ENCODE data around the gene IGSF1.
"Not testable (repeated sequence)": the region's sequence is repeated elsewhere in the genome, so short reads cannot be mapped to it uniquely, and the experiment has no call there.

Gene IGSF1

GRCh38 chrX:131271826-131272225 lies 17.3 kb downstream of the IGSF1 start:
- no peak for DNase-seq (ENCODE audit: low read depth)

GRCh38 chrX:131271274-131271673 lies 17.8 kb downstream of the IGSF1 start:
- no peak for DNase-seq (ENCODE audit: low read depth)

- DNase-seq (ENCODE audit: low read depth), result no peak
Observed at GRCh38 chrX:131270080-131270479, 19.0 kb downstream of the IGSF1 start.

GRCh38 chrX:131264665-131265064 lies 24.4 kb downstream of the IGSF1 start:
- DNase-seq (ENCODE audit: low read depth), result no peak

GRCh38 chrX:131264053-131264452 lies 25.1 kb downstream of the IGSF1 start:
- DNase-seq (ENCODE audit: low read depth), result no peak

- DNase-seq (ENCODE audit: low read depth), result no peak
Observed at GRCh38 chrX:131262738-131263679, 26.1 kb downstream of the IGSF1 start.

- no peak for DNase-seq (ENCODE audit: low read depth)
Observed at GRCh38 chrX:131262200-131262599, 26.9 kb downstream of the IGSF1 start.

- no peak for DNase-seq (ENCODE audit: low read depth)
Observed at GRCh38 chrX:131257367-131257766, 31.7 kb downstream of the IGSF1 start.

GRCh38 chrX:131250984-131251738 lies 37.9 kb downstream of the IGSF1 start:
- not testable (repeated sequence) for DNase-seq (ENCODE audit: low read depth)

- no peak for DNase-seq (ENCODE audit: low read depth)
Observed at GRCh38 chrX:131239057-131239456, 50.0 kb downstream of the IGSF1 start.

GRCh38 chrX:131237363-131237762 lies 51.7 kb downstream of the IGSF1 start:
- DNase-seq (ENCODE audit: low read depth), result no peak

GRCh38 chrX:131235768-131236545 lies 53.1 kb downstream of the IGSF1 start:
- no peak for DNase-seq (ENCODE audit: low read depth)

- no peak for DNase-seq (ENCODE audit: low read depth)
Observed at GRCh38 chrX:131227608-131228007, 61.5 kb downstream of the IGSF1 start.

- no peak for DNase-seq (ENCODE audit: low read depth)
Observed at GRCh38 chrX:131226591-131226990, 62.5 kb downstream of the IGSF1 start.

- no peak for DNase-seq (ENCODE audit: low read depth)
Observed at GRCh38 chrX:131225078-131225477, 64.0 kb downstream of the IGSF1 start.
